ENCODE results near the gene MAP2K1.

GRCh38 chr15:66454143-66454542 lies 67.4 kb downstream of the MAP2K1 start:
- no peak for TF ChIP-seq POLR2A (IDR thresholded peaks at IDR 0.05)
- TF ChIP-seq CTCF (IDR thresholded peaks at IDR 0.05 in 4 of 5, conservative IDR thresholded peaks at IDR 0.05 in 1 of 5): no peak

Data from gastrocnemius medialis (tissue), 4 donors.